Gastroesophageal sphincter (tissue), 4 donors: Measurements from ENCODE around the gene FNDC8. TPM values are rescaled to one million over a fixed set of nuclear protein-coding genes. Genes with fewer than 3 reads are reported as not detected.
"Not testable (repeated sequence)": the region's sequence is repeated elsewhere in the genome, so short reads cannot be mapped to it uniquely, and the experiment has no call there.

Source experiments
- ATAC-seq: fragments of 150-250 bp; one replicate; pipeline ENCODE4 v1.9.1; 2016; ENCODE audit warnings: mild to moderate bottlenecking, moderate library complexity
- H3K27ac ChIP-seq, 4 donors: fragments of 200-600 bp; sonication (generic) in 3 of 4; 1 replicate in 3 of 4; 2 replicates in 1 of 4; pipeline ENCODE4 v1.5.1; 2016 to 2019
- H3K27me3 ChIP-seq: fragments of 200-600 bp; sonication (generic); one replicate; pipeline ENCODE4 v1.5.1; 2019
- H3K36me3 ChIP-seq, 2 donors: fragments of 200-600 bp; sonication (generic); one replicate each; pipeline ENCODE4 v1.5.1; 2019; ENCODE audit warnings: control low read depth in 1 of 2
- H3K4me1 ChIP-seq, 3 donors: fragments of 200-600 bp; sonication (generic); 1 replicate in 2 of 3; 2 replicates in 1 of 3; pipeline ENCODE4 v1.5.1; 2016 to 2019; ENCODE audit warnings: control low read depth in 2 of 3
- H3K4me3 ChIP-seq, 2 donors: fragments of 200-600 bp; sonication (generic); one replicate each; pipeline ENCODE4 v1.5.1; 2019; ENCODE audit warnings: mild to moderate bottlenecking in 1 of 2, moderate library complexity in 1 of 2
- H3K9me3 ChIP-seq, 3 donors: fragments of 200-600 bp; sonication (generic); one replicate each; pipeline ENCODE4 v1.5.1; 2017 to 2019; ENCODE audit warnings: control low read depth in 2 of 3
- CTCF ChIP-seq, 4 experiments: fragments of 200-600 bp in 2 of 4; fragments of 450-650 bp in 2 of 4; sonication (generic) in 1 of 4; IDR thresholded peaks; one replicate each; pipeline ENCODE4 v1.5.1; 2017 to 2019; ENCODE audit warnings: antibody characterized with exemption in 4 of 4, mild to moderate bottlenecking in 2 of 4, moderate library complexity in 2 of 4
- EP300 ChIP-seq: sonication (generic); formaldehyde crosslinking; IDR thresholded peaks from one replicate; pipeline ENCODE4 v1.6.1; 2017; ENCODE audit warnings: antibody characterized with exemption, mild to moderate bottlenecking
- POLR2A ChIP-seq, 2 donors: fragments of 450-650 bp; IDR thresholded peaks; one replicate each; pipeline ENCODE4 v1.6.1; 2017; ENCODE audit warnings: antibody characterized with exemption in 2 of 2, mild to moderate bottlenecking in 2 of 2, moderate library complexity in 1 of 2
- POLR2AphosphoS5 ChIP-seq: sonication (generic); formaldehyde crosslinking; IDR thresholded peaks from one replicate; pipeline ENCODE4 v1.6.1; 2017; ENCODE audit warnings: antibody characterized with exemption
- WGBS, 2 donors: methylation state at CpG; one replicate each; pipeline ENCODE4 v1.1.5; 2018; ENCODE audit warnings: low coverage in 1 of 2; 5-methylcytosine and 5-hydroxymethylcytosine counted together
- total RNA-seq, 4 donors: library from RNA; depleted of rRNA; stranded (reverse); fragments of >200 nt; gene quantifications; one replicate each; pipeline ENCODE4 v1.1.0, GENCODE V29; 2016

FNDC8 gene
- total RNA-seq, 4 donors from 2014 or later, result not detected

- no peak for ATAC-seq
Observed at GRCh38 chr17:35147375-35147905, 26.0 kb downstream of the FNDC8 start, which contains the start of gene UNC45B. UNC45B (plus strand) TSS chr17:35147817; CDS start chr17:35148264, 447 bp downstream.

DNA sequence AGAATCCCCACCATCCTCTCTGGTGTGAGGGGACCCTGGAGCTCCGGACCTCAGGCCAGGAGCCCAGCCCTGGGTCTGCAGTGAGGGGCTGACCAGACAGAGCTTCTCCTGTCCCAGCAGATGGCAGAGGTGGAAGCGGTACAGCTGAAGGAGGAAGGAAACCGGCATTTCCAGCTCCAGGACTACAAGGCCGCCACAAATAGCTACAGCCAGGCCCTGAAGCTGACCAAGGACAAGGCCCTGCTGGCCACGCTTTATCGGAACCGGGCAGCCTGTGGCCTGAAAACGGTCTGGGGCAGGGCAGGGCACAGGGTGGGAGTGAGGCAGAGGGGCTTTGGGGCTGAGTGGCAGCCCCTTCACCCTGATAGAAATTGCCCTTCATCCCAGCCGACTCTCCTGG, 26.7 kb downstream of the FNDC8 start:
- TF ChIP-seq EP300, result no peak
- no peak for TF ChIP-seq POLR2A (IDR thresholded peaks at IDR 0.05)
- no CpG with 5 or more reads among the region's 9 CpGs for WGBS, 2 donors
- no peak overlapping the region for H3K27ac ChIP-seq
- H3K4me3 ChIP-seq, result no peak overlapping the region
- no peaks in the 10 kb centered on the region for H3K9me3 ChIP-seq
- H3K4me1 ChIP-seq, result no peaks in the 10 kb centered on the region
- H3K27me3 ChIP-seq, result peaks cover 11% of the 10 kb centered on the region
- no peak for ATAC-seq
- no peaks in the 10 kb centered on the region for H3K36me3 ChIP-seq

More at GRCh38 chr17:35147375-35147905, 26.0 kb downstream of the FNDC8 start, which contains the start of gene UNC45B:
- Histone ChIP-seq H3K4me1 (peaks cover 0 to 3% (median 0%) of the 10 kb centered on the region in 3 donors), H3K27me3 (peaks cover 11% of the 10 kb centered on the region), H3K9me3 (no peaks in the 10 kb centered on the region), H3K36me3 (no peaks in the 10 kb centered on the region), H3K4me3 (no peak within 1 kb of the TSS), H3K27ac (no peak within 1 kb of the TSS)
- TF ChIP-seq POLR2A (IDR thresholded peaks at IDR 0.05), result no peak
- TF ChIP-seq CTCF (IDR thresholded peaks at IDR 0.05), result no peak
- WGBS, 2 donors, result 100% methylated on average over 2 of the region's 4 CpGs; no CpG with 5 or more reads in 1 of the 2 donors

DNA sequence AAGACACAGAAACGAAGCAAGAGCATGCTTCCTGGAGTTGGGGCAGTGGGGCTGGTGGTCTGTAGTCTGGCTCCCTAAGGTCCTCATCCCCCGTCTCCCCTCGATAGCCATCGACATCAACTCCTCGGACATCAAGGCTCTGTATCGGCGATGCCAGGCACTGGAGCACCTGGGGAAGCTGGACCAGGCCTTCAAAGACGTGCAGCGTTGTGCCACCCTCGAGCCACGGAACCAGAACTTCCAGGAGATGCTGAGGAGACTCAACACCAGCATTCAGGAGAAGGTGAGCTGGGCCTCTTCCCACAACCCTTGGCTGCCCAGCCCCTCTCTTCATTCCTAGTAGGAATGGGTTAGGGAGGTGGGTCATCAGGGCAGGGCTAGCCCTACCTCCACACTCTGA, 28.5 kb downstream of the FNDC8 start:
- Histone ChIP-seq H3K36me3 (no peaks in the 10 kb centered on the region), H3K4me3 (no peak overlapping the region), H3K27ac (no peak overlapping the region), H3K4me1 (no peaks in the 10 kb centered on the region), H3K27me3 (peaks cover 11% of the 10 kb centered on the region), H3K9me3 (no peaks in the 10 kb centered on the region)
- no peak for TF ChIP-seq POLR2A (IDR thresholded peaks at IDR 0.05)
- TF ChIP-seq CTCF (IDR thresholded peaks at IDR 0.05), result no peak
- no peak for TF ChIP-seq EP300
- WGBS, 2 donors, result 80% methylated on average over 1 of the region's 11 CpGs; no CpG with 5 or more reads in 1 of the 2 donors
- ATAC-seq, result no peak

DNA sequence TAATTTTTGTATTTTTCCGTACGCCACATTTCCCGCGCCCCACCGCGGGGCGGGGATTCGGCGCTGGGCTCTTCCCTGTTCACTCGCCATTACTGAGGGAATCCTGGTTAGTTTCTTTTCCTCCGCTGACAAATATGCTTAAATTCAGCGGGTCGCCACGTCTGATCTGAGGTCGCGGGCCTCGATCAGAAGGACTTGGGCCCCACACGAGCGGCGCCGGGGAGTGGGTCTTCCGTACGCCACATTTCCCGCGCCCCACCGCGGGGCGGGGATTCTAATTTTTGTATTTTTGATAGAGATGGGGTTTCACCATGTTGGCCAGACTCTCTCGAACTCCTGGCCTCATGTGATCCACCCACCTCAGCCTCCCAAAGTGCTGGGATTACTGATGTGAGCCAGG, 29.7 kb downstream of the FNDC8 start:
- peaks cover 11% of the 10 kb centered on the region for H3K27me3 ChIP-seq
- not testable (repeated sequence) for ATAC-seq, H3K4me3 ChIP-seq, H3K4me1 ChIP-seq, H3K27ac ChIP-seq, H3K36me3 ChIP-seq, H3K9me3 ChIP-seq
- 84% methylated on average over 25 of the region's 29 CpGs; no CpG with 5 or more reads in 1 of the 2 donors for WGBS, 2 donors

- Histone ChIP-seq H3K9me3 (no peaks in the 10 kb centered on the region), H3K27me3 (peaks cover 5% of the 10 kb centered on the region), H3K4me1 (no peaks in the 10 kb centered on the region), H3K36me3 (no peaks in the 10 kb centered on the region), H3K27ac (no peak overlapping the region), H3K4me3 (no peak overlapping the region)
- 39 to 53% methylated on average over 8 to 10 of the region's 13 CpGs for WGBS, 2 donors
- ATAC-seq, result no peak
- TF ChIP-seq POLR2AphosphoS5 (no peak), POLR2A (IDR thresholded peaks at IDR 0.05) (no peak), CTCF (IDR thresholded peaks at IDR 0.05) (no peak), EP300 (no peak)
Observed at GRCh38 chr17:35152421-35153140, 31.2 kb downstream of the FNDC8 start.
